ENCODE data around the gene LRRC7. TPM values are rescaled to one million over a fixed set of nuclear protein-coding genes. Genes with fewer than 3 reads are reported as not detected.

Gene LRRC7
- total RNA-seq, 1 experiment from 2014 or later: 0.14 TPM

GRCh38 chr1:69570356-69570755 is 2.6 kb downstream of the LRRC7 start:
- Mint-ChIP-seq H3K9me3 (ENCODE audit: low read depth, unreplicated experiment) (no peaks in the 10 kb centered on the region), H3K27ac (ENCODE audit: unreplicated experiment) (no peak overlapping the region), H3K27me3 (ENCODE audit: unreplicated experiment) (peaks cover 20% of the 10 kb centered on the region), H3K36me3 (ENCODE audit: insufficient read depth, unreplicated experiment) (peaks cover 30% of the 10 kb centered on the region), H3K4me1 (ENCODE audit: low read depth, unreplicated experiment) (peaks cover 11% of the 10 kb centered on the region), H3K4me3 (ENCODE audit: low read depth, unreplicated experiment) (no peak overlapping the region)
- no peak for DNase-seq
- intact Hi-C loops (cut with micrococcal nuclease; ENCODE audit: unreplicated experiment): no loop called here
- CTCF ChIA-PET: no interaction called here
- no peak for TF ChIP-seq CTCF (IDR thresholded peaks at IDR 0.05; ENCODE audit: unreplicated experiment)
- no TSS peak for BruUV-seq (replicated peaks)

DNA sequence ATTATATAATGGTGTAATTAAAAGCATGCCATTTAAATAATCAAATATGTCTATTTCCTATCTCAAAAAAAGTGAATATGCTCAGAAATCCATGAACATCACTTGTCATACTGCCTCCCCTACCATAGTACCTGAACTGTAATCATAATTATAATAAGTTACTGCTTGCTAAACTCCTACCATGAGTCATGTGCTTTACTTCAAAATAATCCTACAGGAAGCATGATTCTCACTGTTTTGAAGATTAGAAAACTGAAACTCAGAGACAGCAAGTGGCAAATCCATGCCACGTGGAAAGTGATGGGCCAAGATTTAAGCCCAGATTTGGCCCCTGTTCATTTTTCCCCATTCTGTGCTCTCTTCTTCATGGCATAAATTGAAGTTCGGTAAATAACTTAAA is 5.2 kb downstream of the LRRC7 start:
- peaks cover 11% of the 10 kb centered on the region for H3K36me3 Mint-ChIP-seq (ENCODE audit: insufficient read depth, unreplicated experiment)

DNA sequence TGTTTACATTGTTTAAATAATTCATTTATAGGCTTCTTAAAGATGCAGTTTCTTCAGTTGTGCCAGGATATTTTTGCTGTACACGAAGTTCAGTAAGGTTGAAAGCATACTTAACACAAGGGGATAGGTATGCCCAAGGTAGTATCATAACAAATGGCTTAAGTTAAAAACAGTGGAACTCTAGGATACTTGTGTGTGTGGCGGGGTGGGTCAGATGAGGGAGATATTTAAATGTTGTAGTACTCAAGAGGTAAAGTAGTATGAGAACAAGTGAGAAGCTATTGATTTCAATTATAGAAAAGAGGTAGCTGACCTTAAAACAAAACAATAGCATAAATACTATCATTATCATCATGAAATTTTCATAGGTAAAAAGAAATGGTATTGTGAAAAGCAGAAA is 6.2 kb downstream of the LRRC7 start:
- DNase-seq: no peak
- Mint-ChIP-seq H3K4me1 (ENCODE audit: low read depth, unreplicated experiment) (peaks cover 4% of the 10 kb centered on the region), H3K27me3 (ENCODE audit: unreplicated experiment) (peaks cover 13% of the 10 kb centered on the region), H3K27ac (ENCODE audit: unreplicated experiment) (no peak overlapping the region), H3K36me3 (ENCODE audit: insufficient read depth, unreplicated experiment) (peaks cover 4% of the 10 kb centered on the region), H3K4me3 (ENCODE audit: low read depth, unreplicated experiment) (no peak overlapping the region), H3K9me3 (ENCODE audit: low read depth, unreplicated experiment) (no peaks in the 10 kb centered on the region)
- BruUV-seq (replicated peaks): no TSS peak
- intact Hi-C loops (cut with micrococcal nuclease; ENCODE audit: unreplicated experiment): no loop called here
- CTCF ChIA-PET: no interaction called here
- TF ChIP-seq CTCF (IDR thresholded peaks at IDR 0.05; ENCODE audit: unreplicated experiment): no peak

More for the DNA sequence above, 5.2 kb downstream of the LRRC7 start:
- H3K9me3 Mint-ChIP-seq (ENCODE audit: low read depth, unreplicated experiment): no peaks in the 10 kb centered on the region
- H3K27me3 Mint-ChIP-seq (ENCODE audit: unreplicated experiment): peaks cover 20% of the 10 kb centered on the region
- BruUV-seq (replicated peaks): no TSS peak
- no peak overlapping the region for H3K4me3 Mint-ChIP-seq (ENCODE audit: low read depth, unreplicated experiment)
- intact Hi-C loops (cut with micrococcal nuclease; ENCODE audit: unreplicated experiment): no loop called here
- no peak for TF ChIP-seq CTCF (IDR thresholded peaks at IDR 0.05; ENCODE audit: unreplicated experiment)
- peaks cover 11% of the 10 kb centered on the region for H3K4me1 Mint-ChIP-seq (ENCODE audit: low read depth, unreplicated experiment)
- no peak for DNase-seq
- H3K27ac Mint-ChIP-seq (ENCODE audit: unreplicated experiment): no peak overlapping the region
- CTCF ChIA-PET: no interaction called here

- H3K4me1 Mint-ChIP-seq (ENCODE audit: low read depth, unreplicated experiment): no peaks in the 10 kb centered on the region
- H3K27ac Mint-ChIP-seq (ENCODE audit: unreplicated experiment): no peak overlapping the region
- CTCF ChIA-PET: no interaction called here
- TF ChIP-seq CTCF (IDR thresholded peaks at IDR 0.05; ENCODE audit: unreplicated experiment): no peak
- no peak overlapping the region for H3K4me3 Mint-ChIP-seq (ENCODE audit: low read depth, unreplicated experiment)
- no peaks in the 10 kb centered on the region for H3K36me3 Mint-ChIP-seq (ENCODE audit: insufficient read depth, unreplicated experiment)
- no peak for DNase-seq
- intact Hi-C loops (cut with micrococcal nuclease; ENCODE audit: unreplicated experiment): no loop called here
- H3K9me3 Mint-ChIP-seq (ENCODE audit: low read depth, unreplicated experiment): no peaks in the 10 kb centered on the region
- no peaks in the 10 kb centered on the region for H3K27me3 Mint-ChIP-seq (ENCODE audit: unreplicated experiment)
- no TSS peak for BruUV-seq (replicated peaks)
Observed at GRCh38 chr1:69585666-69586065, 17.9 kb downstream of the LRRC7 start.

DNA sequence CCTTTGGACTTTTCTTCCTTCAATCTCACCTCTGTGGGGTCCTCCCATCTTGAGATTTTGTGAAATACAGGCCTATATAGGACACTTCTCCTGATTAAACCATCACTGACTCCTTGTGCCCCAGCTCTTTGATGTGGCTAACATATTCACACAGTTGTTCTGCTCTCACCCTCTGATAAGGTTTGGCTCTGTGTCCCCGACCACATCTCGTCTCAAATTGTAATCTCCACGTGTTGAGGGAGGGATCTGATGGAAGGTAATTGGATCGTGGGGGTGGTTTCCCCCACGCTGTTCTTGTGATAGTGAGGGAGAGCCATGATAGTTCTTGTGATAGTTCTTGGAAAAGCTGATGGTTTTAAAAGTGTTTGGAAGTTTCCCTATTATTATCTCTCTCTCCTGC is 19.7 kb downstream of the LRRC7 start:
- Mint-ChIP-seq H3K27me3 (ENCODE audit: unreplicated experiment) (no peaks in the 10 kb centered on the region), H3K27ac (ENCODE audit: unreplicated experiment) (no peak overlapping the region), H3K9me3 (ENCODE audit: low read depth, unreplicated experiment) (no peaks in the 10 kb centered on the region), H3K4me1 (ENCODE audit: low read depth, unreplicated experiment) (no peaks in the 10 kb centered on the region), H3K36me3 (ENCODE audit: insufficient read depth, unreplicated experiment) (no peaks in the 10 kb centered on the region), H3K4me3 (ENCODE audit: low read depth, unreplicated experiment) (no peak overlapping the region)
- intact Hi-C loops (cut with micrococcal nuclease; ENCODE audit: unreplicated experiment): no loop called here
- no TSS peak for BruUV-seq (replicated peaks)
- no peak for DNase-seq
- no peak for TF ChIP-seq CTCF (IDR thresholded peaks at IDR 0.05; ENCODE audit: unreplicated experiment)
- CTCF ChIA-PET: no interaction called here
